GM20000 (cell line): Measurements from ENCODE around the gene AK5.

Experiments used
- DNase-seq: peaks from one replicate; pipeline ENCODE4 v3.0.0; 2012; ENCODE audit warnings: low spot score
- CTCF ChIP-seq: IDR thresholded peaks from 2 replicates; pipeline ENCODE4 v1.5.1; 2012; ENCODE audit warnings: mild to moderate bottlenecking, control low read depth; ENCODE audit errors: extremely low read depth, missing control alignments

The AK5 gene

GRCh38 chr1:77370161-77370560, 88.3 kb downstream of the AK5 start:
- DNase-seq, result no peak
- no peak for TF ChIP-seq CTCF

- no peak for TF ChIP-seq CTCF
- no peak for DNase-seq
Measured at GRCh38 chr1:77370583-77371306, 88.9 kb downstream of the AK5 start.

GRCh38 chr1:77371396-77371795, 89.6 kb downstream of the AK5 start:
- DNase-seq, result no peak
- no peak for TF ChIP-seq CTCF

- no peak for DNase-seq
- TF ChIP-seq CTCF, result no peak
Measured at GRCh38 chr1:77373702-77374101, 91.9 kb downstream of the AK5 start.

- no peak for DNase-seq
- TF ChIP-seq CTCF, result no peak
Measured at GRCh38 chr1:77375541-77375940, 93.7 kb downstream of the AK5 start.

- TF ChIP-seq CTCF, result no peak
- no peak for DNase-seq
Measured at GRCh38 chr1:77375990-77376389, 94.2 kb downstream of the AK5 start.

GRCh38 chr1:77378723-77379535, 97.1 kb downstream of the AK5 start:
- TF ChIP-seq CTCF, result no peak
- DNase-seq, result no peak
